Memory B cell (primary cell): ENCODE data around the gene EPHA4.

Experiments
- ATAC-seq: fragments of 150-1000 bp; cut with Tn5 transposase; 2 replicates; pipeline ENCODE4 v1.10.0; 2021; ENCODE audit warnings: low read depth, mild to moderate bottlenecking, moderate library complexity
- DNase-seq, 2 donors: peaks; one replicate each; pipeline ENCODE4 v3.0.0; 2022; ENCODE audit warnings: low spot score in 2 of 2
- H3K27ac Mint-ChIP-seq: one replicate; pipeline ENCODE4 v1.8.0; 2022; ENCODE audit warnings: mild to moderate bottlenecking, moderate library complexity, mixed read lengths
- H3K27me3 Mint-ChIP-seq: one replicate; pipeline ENCODE4 v1.8.0; 2022; ENCODE audit warnings: mixed read lengths
- H3K36me3 Mint-ChIP-seq: one replicate; pipeline ENCODE4 v1.8.0; 2022; ENCODE audit warnings: mild to moderate bottlenecking, mixed read lengths
- H3K4me1 Mint-ChIP-seq: one replicate; pipeline ENCODE4 v1.8.0; 2022; ENCODE audit warnings: mixed read lengths
- H3K4me3 Mint-ChIP-seq: one replicate; pipeline ENCODE4 v1.8.0; 2022; ENCODE audit warnings: mild to moderate bottlenecking, moderate library complexity, mixed read lengths
- H3K9me3 Mint-ChIP-seq: one replicate; pipeline ENCODE4 v1.8.0; 2022; ENCODE audit warnings: mixed read lengths

The EPHA4 gene

DNA sequence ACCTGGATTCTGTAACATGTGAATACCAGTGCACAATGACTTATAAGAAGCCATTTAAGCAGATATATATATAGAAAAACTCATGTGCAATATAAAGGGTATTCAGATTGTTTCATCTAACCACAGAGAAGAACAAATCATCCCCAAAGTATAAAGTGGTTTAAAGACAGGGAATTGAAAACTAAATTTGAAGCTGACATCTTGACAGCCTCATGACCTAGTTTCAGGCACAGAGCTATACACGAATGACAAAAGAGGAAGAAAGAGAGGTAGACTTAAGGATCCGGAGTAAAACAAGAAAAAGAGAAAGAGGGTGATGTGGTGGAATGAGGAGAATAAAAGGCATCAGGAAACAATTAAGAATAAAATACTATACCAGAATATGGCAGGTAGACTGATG is 194.5 kb downstream of the EPHA4 start:
- H3K4me3 Mint-ChIP-seq, result no peak overlapping the region
- H3K36me3 Mint-ChIP-seq, result no peaks in the 10 kb centered on the region
- peaks cover 3% of the 10 kb centered on the region for H3K4me1 Mint-ChIP-seq
- H3K9me3 Mint-ChIP-seq, result no peaks in the 10 kb centered on the region
- peaks cover 4% of the 10 kb centered on the region for H3K27me3 Mint-ChIP-seq
- no peak overlapping the region for H3K27ac Mint-ChIP-seq
- ATAC-seq (no peak), DNase-seq (no peak)

DNA sequence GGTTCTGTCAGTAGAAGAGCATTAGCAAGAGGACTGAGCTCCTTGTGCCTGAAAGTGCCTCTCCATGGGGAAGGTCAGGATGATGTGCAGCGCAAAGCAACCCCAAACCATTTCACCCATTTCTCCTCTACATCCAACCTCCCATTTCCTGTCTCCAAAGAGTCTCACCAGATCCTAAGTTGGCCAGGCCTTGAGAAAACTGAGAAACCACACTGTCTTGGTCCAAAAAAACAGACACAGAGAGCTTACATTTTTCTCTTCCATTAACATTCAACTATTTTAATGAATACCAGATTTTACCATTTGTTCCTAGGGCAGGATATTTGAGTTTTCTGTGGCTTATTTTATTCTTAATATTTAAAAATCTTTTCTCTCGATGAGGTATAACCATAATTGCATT is 195.0 kb downstream of the EPHA4 start:
- peaks cover 5% of the 10 kb centered on the region for H3K27me3 Mint-ChIP-seq
- no peak overlapping the region for H3K4me3 Mint-ChIP-seq
- H3K36me3 Mint-ChIP-seq, result no peaks in the 10 kb centered on the region
- ATAC-seq, result no peak
- DNase-seq, result no peak
- peaks cover 3% of the 10 kb centered on the region for H3K4me1 Mint-ChIP-seq
- H3K9me3 Mint-ChIP-seq, result no peaks in the 10 kb centered on the region
- H3K27ac Mint-ChIP-seq, result no peak overlapping the region

DNA sequence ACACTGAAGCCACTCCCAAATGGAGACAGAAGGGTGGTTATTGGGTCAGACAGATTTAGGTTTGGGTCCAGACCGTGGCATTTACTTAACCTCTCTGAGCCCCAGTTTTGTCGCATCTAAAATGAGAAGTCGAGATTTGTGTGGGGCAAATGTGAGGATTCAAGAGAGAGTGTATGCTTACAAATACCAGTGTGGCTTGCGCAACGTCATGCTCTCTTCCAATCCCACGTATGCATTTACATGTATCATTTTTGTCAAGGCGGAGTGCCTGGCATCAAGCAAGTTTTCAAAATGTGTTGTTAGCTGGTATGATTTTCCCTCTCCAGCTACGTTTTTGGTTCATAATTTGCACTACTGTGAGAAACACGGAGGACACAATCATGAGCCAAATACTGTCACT is 197.9 kb downstream of the EPHA4 start:
- Mint-ChIP-seq H3K27ac (no peak overlapping the region), H3K4me3 (no peak overlapping the region), H3K9me3 (no peaks in the 10 kb centered on the region), H3K36me3 (no peaks in the 10 kb centered on the region), H3K4me1 (peaks cover 3% of the 10 kb centered on the region), H3K27me3 (peaks cover 8% of the 10 kb centered on the region)
- ATAC-seq (no peak), DNase-seq (no peak)

DNA sequence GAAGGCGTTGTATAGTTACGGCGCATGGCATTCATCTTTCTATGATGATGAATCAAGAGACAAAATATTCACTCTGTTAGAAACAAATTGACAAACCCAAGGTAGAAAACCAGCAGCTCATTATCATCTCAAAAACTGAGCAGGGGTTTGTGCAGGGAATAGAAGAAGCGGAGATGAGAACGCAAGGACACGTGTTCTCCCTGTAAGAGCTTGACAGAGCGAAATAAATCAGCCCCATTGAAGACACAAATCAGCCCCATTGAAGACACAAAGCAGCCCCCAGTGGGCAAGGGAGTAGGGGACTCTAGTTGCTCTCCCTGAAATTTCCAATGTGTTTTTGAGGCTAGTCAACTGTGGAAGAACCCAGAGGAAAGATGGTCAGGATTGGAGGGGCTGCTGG is 199.2 kb downstream of the EPHA4 start:
- DNase-seq (no peak), ATAC-seq (no peak)
- Mint-ChIP-seq H3K27me3 (peaks cover 8% of the 10 kb centered on the region), H3K27ac (no peak overlapping the region), H3K4me1 (peaks cover 3% of the 10 kb centered on the region), H3K9me3 (no peaks in the 10 kb centered on the region), H3K4me3 (no peak overlapping the region), H3K36me3 (no peaks in the 10 kb centered on the region)

DNA sequence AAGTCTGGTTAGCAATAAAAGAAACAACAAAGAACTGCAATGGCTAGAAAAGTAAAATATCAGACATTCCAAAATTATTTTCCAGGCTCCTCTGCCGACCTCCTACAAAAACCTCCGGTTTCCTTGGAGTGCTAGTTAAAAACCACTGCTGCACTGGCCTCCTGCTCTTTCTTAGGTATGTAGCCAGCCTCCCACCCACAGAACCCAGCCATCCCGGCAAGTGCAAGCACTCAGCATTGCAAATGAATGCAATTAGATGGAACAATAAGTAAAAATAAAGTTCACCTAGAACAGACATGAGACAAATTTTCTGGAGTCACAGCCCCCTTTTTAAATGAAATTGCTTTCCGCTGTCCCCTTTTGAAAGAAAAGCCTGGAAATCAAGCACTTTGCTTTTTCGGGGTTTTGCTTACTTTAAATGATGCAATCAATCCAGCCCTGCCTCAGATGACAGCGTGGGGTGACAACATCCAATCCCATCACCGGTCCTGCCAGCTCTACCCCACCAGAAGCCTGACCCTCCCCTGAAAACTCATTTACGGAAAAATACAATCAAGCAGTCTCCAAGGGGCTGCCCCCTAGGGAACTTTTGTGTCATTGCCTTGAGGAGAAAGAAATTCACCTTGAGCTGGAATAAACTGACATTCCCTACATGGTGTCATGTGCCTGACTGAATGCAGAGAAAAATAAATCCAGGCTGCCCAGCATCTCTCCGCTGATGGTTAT is 199.8 kb downstream of the EPHA4 start:
- DNase-seq, result no peak
- H3K9me3 Mint-ChIP-seq, result no peaks in the 10 kb centered on the region
- peaks cover 8% of the 10 kb centered on the region for H3K27me3 Mint-ChIP-seq
- H3K27ac Mint-ChIP-seq, result no peak overlapping the region
- no peaks in the 10 kb centered on the region for H3K4me1 Mint-ChIP-seq
- no peak for ATAC-seq
- H3K36me3 Mint-ChIP-seq, result no peaks in the 10 kb centered on the region
- no peak overlapping the region for H3K4me3 Mint-ChIP-seq

DNA sequence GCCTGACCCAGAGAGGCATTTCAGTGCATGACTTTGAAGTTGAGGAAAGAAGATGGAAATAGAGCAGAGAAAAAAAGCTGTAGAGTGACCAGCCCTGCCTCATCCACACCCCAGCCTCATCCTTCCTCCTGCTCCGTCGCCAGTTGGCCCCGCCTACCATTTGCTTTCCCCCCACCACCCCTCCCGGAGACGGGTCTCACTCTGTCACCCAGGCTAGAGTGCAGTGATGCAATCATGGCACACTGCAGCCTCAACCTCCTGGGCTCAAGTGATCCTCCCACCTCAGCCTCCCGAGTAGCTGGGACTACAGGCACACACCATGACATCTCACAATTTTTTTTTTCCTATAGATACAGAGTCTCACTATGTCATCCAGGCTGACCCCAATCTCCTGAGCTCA is 200.8 kb downstream of the EPHA4 start:
- DNase-seq (no peak), ATAC-seq (no peak)
- Mint-ChIP-seq H3K27me3 (peaks cover 8% of the 10 kb centered on the region), H3K36me3 (no peaks in the 10 kb centered on the region), H3K9me3 (no peaks in the 10 kb centered on the region), H3K27ac (no peak overlapping the region), H3K4me3 (no peak overlapping the region), H3K4me1 (no peaks in the 10 kb centered on the region)

DNA sequence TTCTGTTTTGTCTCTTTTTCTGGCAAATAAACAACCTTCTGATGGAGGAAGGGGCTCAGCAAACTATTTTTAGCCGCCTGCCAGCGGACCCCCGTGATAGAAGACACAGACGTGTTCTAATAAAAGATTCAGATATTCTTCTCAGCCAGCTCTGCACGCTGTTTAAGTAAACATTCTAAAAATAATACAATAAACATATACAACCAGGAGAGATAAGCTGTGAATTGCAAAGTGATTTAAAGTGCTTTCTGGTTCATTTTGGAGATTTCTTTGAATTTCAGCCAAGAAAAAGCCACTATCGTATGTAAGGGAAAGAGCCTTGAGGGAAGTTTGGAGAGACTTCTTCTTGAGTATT is 201.3 kb downstream of the EPHA4 start:
- ATAC-seq (no peak), DNase-seq (no peak)
- H3K9me3 Mint-ChIP-seq, result no peaks in the 10 kb centered on the region
- no peak overlapping the region for H3K4me3 Mint-ChIP-seq
- no peak overlapping the region for H3K27ac Mint-ChIP-seq
- no peaks in the 10 kb centered on the region for H3K4me1 Mint-ChIP-seq
- no peaks in the 10 kb centered on the region for H3K36me3 Mint-ChIP-seq
- peaks cover 8% of the 10 kb centered on the region for H3K27me3 Mint-ChIP-seq

DNA sequence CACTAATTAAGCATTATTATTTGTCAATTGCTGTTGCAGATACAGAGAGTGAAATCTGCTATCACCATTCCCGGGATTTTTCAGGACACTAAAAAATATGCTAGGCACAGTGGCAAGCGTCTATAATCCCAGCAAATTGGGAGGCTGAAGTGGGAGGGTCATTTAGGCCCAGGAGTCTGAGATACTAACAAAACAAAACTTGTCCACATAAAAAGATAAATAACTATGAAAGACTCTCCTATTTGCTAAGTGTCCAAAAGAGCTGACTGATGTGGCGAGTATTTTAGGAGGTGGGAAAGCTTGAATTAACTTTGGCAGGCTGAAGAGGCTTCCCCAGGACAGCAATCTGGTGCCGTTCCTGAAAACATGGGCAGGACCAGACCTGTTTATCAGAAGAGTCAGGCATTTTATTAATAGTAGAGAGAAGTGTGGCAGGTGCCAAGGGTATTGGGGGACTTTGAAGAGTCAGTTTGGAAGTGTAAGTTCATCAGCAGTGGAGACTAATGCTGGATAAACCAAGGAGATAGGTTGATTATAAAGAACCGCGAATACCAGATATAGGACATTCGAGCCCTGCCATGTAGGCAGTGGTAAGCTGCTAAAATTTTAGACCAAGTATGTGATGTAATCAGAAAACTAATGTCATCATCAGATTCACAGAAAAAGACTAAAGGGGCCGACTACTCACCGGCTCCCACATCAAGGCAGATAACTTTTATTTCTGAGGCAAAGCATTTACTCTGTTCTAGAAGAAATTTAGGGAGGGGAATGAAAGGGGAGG is 201.8 kb downstream of the EPHA4 start:
- no peak overlapping the region for H3K4me3 Mint-ChIP-seq
- H3K27ac Mint-ChIP-seq, result no peak overlapping the region
- no peaks in the 10 kb centered on the region for H3K9me3 Mint-ChIP-seq
- H3K4me1 Mint-ChIP-seq, result no peaks in the 10 kb centered on the region
- DNase-seq (no peak), ATAC-seq (no peak)
- no peaks in the 10 kb centered on the region for H3K36me3 Mint-ChIP-seq
- H3K27me3 Mint-ChIP-seq, result peaks cover 8% of the 10 kb centered on the region
